Anterior cingulate cortex (tissue), 58 donors: ENCODE results near the gene TSPAN9.

Experiments
- DNase-seq, 58 donors: peaks; one replicate each; lab custom pipeline; 2025; lab: John Stamatoyannopoulos, UW

Gene TSPAN9

GRCh38 chr12:3119192-3119755 lies 42.1 kb downstream of the TSPAN9 start:
- DNase-seq, result no peak

- DNase-seq, result peak in 3 of 58 donors; percentile 9 to 22 (median 9)
Measured at GRCh38 chr12:3119756-3120601, 42.8 kb downstream of the TSPAN9 start.

GRCh38 chr12:3120701-3121100 lies 43.5 kb downstream of the TSPAN9 start:
- DNase-seq, result no peak

- no peak for DNase-seq
Measured at GRCh38 chr12:3122841-3123678, 45.9 kb downstream of the TSPAN9 start.

- no peak for DNase-seq
Measured at GRCh38 chr12:3123729-3124128, 46.5 kb downstream of the TSPAN9 start.

- no peak for DNase-seq
Measured at GRCh38 chr12:3124917-3125316, 47.7 kb downstream of the TSPAN9 start.

GRCh38 chr12:3125674-3126073 lies 48.5 kb downstream of the TSPAN9 start:
- peak in 8 of 58 donors; percentile 18 to 58 (median 36) for DNase-seq

- DNase-seq, result no peak
Measured at GRCh38 chr12:3127832-3128231, 50.7 kb downstream of the TSPAN9 start.

- no peak for DNase-seq
Measured at GRCh38 chr12:3128498-3129293, 51.5 kb downstream of the TSPAN9 start.

- no peak for DNase-seq
Measured at GRCh38 chr12:3129301-3130056, 52.3 kb downstream of the TSPAN9 start.

- DNase-seq, result peak in 3 of 58 donors; percentile 9 to 24 (median 13)
Measured at GRCh38 chr12:3130057-3130830, 53.1 kb downstream of the TSPAN9 start.

GRCh38 chr12:3131129-3131528 lies 54.0 kb downstream of the TSPAN9 start:
- no peak for DNase-seq

- DNase-seq, result no peak
Measured at GRCh38 chr12:3132636-3133404, 55.6 kb downstream of the TSPAN9 start.

GRCh38 chr12:3133405-3133783 lies 56.2 kb downstream of the TSPAN9 start:
- no peak for DNase-seq

- DNase-seq, result no peak
Measured at GRCh38 chr12:3134126-3134525, 56.9 kb downstream of the TSPAN9 start.

GRCh38 chr12:3134526-3135135 lies 57.5 kb downstream of the TSPAN9 start:
- no peak for DNase-seq
